HG02588 (cell line): ENCODE measurements around the gene SMCHD1.
"Not testable (repeated sequence)": the region's sequence is repeated elsewhere in the genome, so short reads cannot be mapped to it uniquely, and the experiment has no call there.

ENCODE experiments used
- ATAC-seq: cut with Tn5 transposase; IDR thresholded peaks from one replicate; pipeline ENCODE4 v1.9.1; 2021; ENCODE audit warnings: mild to moderate bottlenecking, moderate library complexity; ENCODE audit not compliant: unreplicated experiment

Gene SMCHD1

GRCh38 chr18:2809666-2810183 lies 154.2 kb downstream of the SMCHD1 start:
- not testable (repeated sequence) for ATAC-seq

GRCh38 chr18:2811416-2811815 lies 155.9 kb downstream of the SMCHD1 start:
- no peak for ATAC-seq

- ATAC-seq: no peak
Observed at GRCh38 chr18:2814928-2815327, 159.4 kb downstream of the SMCHD1 start.

- no peak for ATAC-seq
Observed at GRCh38 chr18:2818281-2818680, 162.8 kb downstream of the SMCHD1 start.

- no peak for ATAC-seq
Observed at GRCh38 chr18:2821695-2822094, 166.2 kb downstream of the SMCHD1 start.

GRCh38 chr18:2822213-2822921 lies 166.8 kb downstream of the SMCHD1 start:
- no peak for ATAC-seq

- no peak for ATAC-seq
Observed at GRCh38 chr18:2823202-2823601, 167.7 kb downstream of the SMCHD1 start.

GRCh38 chr18:2823966-2824365 lies 168.4 kb downstream of the SMCHD1 start:
- ATAC-seq: no peak

GRCh38 chr18:2824865-2825264 lies 169.3 kb downstream of the SMCHD1 start:
- no peak for ATAC-seq

GRCh38 chr18:2825613-2826175 lies 170.2 kb downstream of the SMCHD1 start:
- no peak for ATAC-seq

- ATAC-seq: no peak
Observed at GRCh38 chr18:2826581-2826980, 171.1 kb downstream of the SMCHD1 start.

- ATAC-seq: no peak
Observed at GRCh38 chr18:2827061-2827460, 171.5 kb downstream of the SMCHD1 start.

- ATAC-seq: not testable (repeated sequence)
Observed at GRCh38 chr18:2836118-2836517, 180.6 kb downstream of the SMCHD1 start.

GRCh38 chr18:2837290-2837689 lies 181.8 kb downstream of the SMCHD1 start:
- not testable (repeated sequence) for ATAC-seq

- ATAC-seq: no peak
Observed at GRCh38 chr18:2839202-2839601, 183.7 kb downstream of the SMCHD1 start.

- no peak for ATAC-seq
Observed at GRCh38 chr18:2840521-2840920, 185.0 kb downstream of the SMCHD1 start.

- no peak for ATAC-seq
Observed at GRCh38 chr18:2843146-2843545, 187.6 kb downstream of the SMCHD1 start.

- no peak for ATAC-seq
Observed at GRCh38 chr18:2845172-2845571, 189.6 kb downstream of the SMCHD1 start.

GRCh38 chr18:2846636-2847316 lies 191.2 kb downstream of the SMCHD1 start, which contains the start of gene EMILIN2:
Gene EMILIN2 (plus strand): TSS chr18:2847006. CDS start chr18:2847189, 183 bp downstream.
- peak; percentile 38 for ATAC-seq

GRCh38 chr18:2847317-2848246 lies 192.1 kb downstream of the SMCHD1 start:
- peak; percentile 42 for ATAC-seq
